CD4-positive, alpha-beta T cell treated with Interleukin-15 for 1 hour (primary cell): ENCODE measurements around the gene SYAP1.
"Not testable (repeated sequence)": the region's sequence is repeated elsewhere in the genome, so short reads cannot be mapped to it uniquely, and the experiment has no call there.

ENCODE experiments used
- DNase-seq: peaks from one replicate; pipeline ENCODE4 v3.0.0-alpha.2; 2020

SYAP1 gene

GRCh38 chrX:16784440-16784839, 65.0 kb downstream of the SYAP1 start:
- not testable (repeated sequence) for DNase-seq

GRCh38 chrX:16785247-16786138, 66.1 kb downstream of the SYAP1 start:
- no peak for DNase-seq

- peak; percentile 99 for DNase-seq
Observed at GRCh38 chrX:16786139-16786790, 66.9 kb downstream of the SYAP1 start, which contains the start of gene TXLNG. Gene TXLNG, plus strand, starts transcription at chrX:16786466. Its CDS starts 22 bp downstream, at chrX:16786488.

GRCh38 chrX:16786791-16787735, 67.7 kb downstream of the SYAP1 start:
- peak; percentile 45 for DNase-seq

GRCh38 chrX:16788477-16788876, 69.1 kb downstream of the SYAP1 start:
- DNase-seq = no peak

- DNase-seq = no peak
Observed at GRCh38 chrX:16796298-16796697, 76.9 kb downstream of the SYAP1 start.

GRCh38 chrX:16797358-16797757, 77.9 kb downstream of the SYAP1 start:
- no peak for DNase-seq

GRCh38 chrX:16797841-16798240, 78.4 kb downstream of the SYAP1 start:
- no peak for DNase-seq

- no peak for DNase-seq
Observed at GRCh38 chrX:16804923-16805464, 85.6 kb downstream of the SYAP1 start.

GRCh38 chrX:16807548-16807947, 88.1 kb downstream of the SYAP1 start:
- no peak for DNase-seq

GRCh38 chrX:16807976-16808542, 88.6 kb downstream of the SYAP1 start:
- no peak for DNase-seq

GRCh38 chrX:16814597-16814996, 95.2 kb downstream of the SYAP1 start:
- no peak for DNase-seq
